Stomach (tissue), 9 donors: Measurements from ENCODE around the gene RNF135. TPM values are rescaled to one million over a fixed set of nuclear protein-coding genes. Genes with fewer than 3 reads are reported as not detected.

Experiments
- DNase-seq, 2 donors: peaks; one replicate each; pipeline versions ENCODE4 v3.0.0 to v3.0.0-alpha.2; 2013 to 2019
- H3K27ac ChIP-seq, 5 donors: fragments of 200-600 bp in 4 of 5; sonication (generic) in 4 of 5; one replicate each; pipeline ENCODE4 v1.5.1; 2013 to 2019; ENCODE audit warnings: mild to moderate bottlenecking in 1 of 5, moderate library complexity in 1 of 5
- H3K27me3 ChIP-seq, 3 donors: fragments of 200-600 bp; sonication (generic); one replicate each; pipeline ENCODE4 v1.5.1; 2017 to 2019; ENCODE audit warnings: mixed run types in 1 of 3
- H3K36me3 ChIP-seq, 4 donors: fragments of 200-600 bp; sonication (generic); 1 replicate in 3 of 4; 2 replicates in 1 of 4; pipeline ENCODE4 v1.5.1; 2016 to 2019
- H3K4me1 ChIP-seq, 4 donors: fragments of 200-600 bp; sonication (generic); one replicate each; pipeline ENCODE4 v1.5.1; 2016 to 2019
- H3K4me3 ChIP-seq, 4 donors: fragments of 200-600 bp; sonication (generic) in 3 of 4; one replicate each; pipeline ENCODE4 v1.5.1; 2016 to 2019; ENCODE audit warnings: mild to moderate bottlenecking in 1 of 4
- H3K9me3 ChIP-seq, 4 donors: fragments of 200-600 bp; sonication (generic); one replicate each; pipeline ENCODE4 v1.5.1; 2016 to 2019
- EP300 ChIP-seq: sonication (generic); formaldehyde crosslinking; IDR thresholded peaks from one replicate; pipeline ENCODE4 v1.6.1; 2017; ENCODE audit warnings: antibody characterized with exemption
- POLR2A ChIP-seq, 4 donors: fragments of 450-650 bp; IDR thresholded peaks; one replicate each; pipeline ENCODE4 v1.6.1; 2016; ENCODE audit warnings: antibody characterized with exemption in 4 of 4, control low read depth in 2 of 4, mild to moderate bottlenecking in 1 of 4, moderate library complexity in 1 of 4
- POLR2AphosphoS5 ChIP-seq, 3 donors: sonication (generic); formaldehyde crosslinking; IDR thresholded peaks; one replicate each; pipeline ENCODE4 v1.6.1; 2016; ENCODE audit warnings: antibody characterized with exemption in 3 of 3
- WGBS, 5 donors: extraction: QIAGEN DNeasy Blood & Tissue Kit in 3 of 5; methylation state at CpG; one replicate each; pipeline versions ENCODE4 v1.1.5 to v1.1.7; 2013 to 2018; 5-methylcytosine and 5-hydroxymethylcytosine counted together
- intact Hi-C: fragments of 100-400 bp; cut with DNase I; formaldehyde crosslinking; loops from one replicate; pipeline ENCODE4 v1.15.1; 2023; ENCODE audit warnings: low total_unique reads
- polyA plus RNA-seq, 3 donors: library from polyadenylated mRNA; stranded (reverse); fragments of 200-250 nt; gene quantifications; one replicate each; pipeline ENCODE4 v1.2.3, GENCODE V29; 2013
- total RNA-seq, 5 donors: library from RNA; depleted of rRNA; stranded (reverse); fragments of >200 nt; gene quantifications; one replicate each; pipeline versions ENCODE4 v1.1.0 to v1.2.3, GENCODE V29; 2014 to 2016
- TF ChIP-seq, protein P1 (sequence below), 7 experiments: fragments of 450-650 bp in 4 of 7; fragments of 200-600 bp in 3 of 7; sonication (generic) in 3 of 7; IDR thresholded peaks; one replicate each; pipeline ENCODE4 v1.5.1; 2016 to 2019; ENCODE audit warnings: antibody characterized with exemption in 7 of 7, control low read depth in 2 of 7, mild to moderate bottlenecking in 1 of 7
- donor health status: healthy with polysubstance abuse.
- donor health status: Bipolar disorder and iron deficiency.
- donor health status: healthy.

The RNF135 gene
- total and polyA plus RNA-seq, 8 donors: 1.8 to 18.7 (median 10.4) TPM

DNA sequence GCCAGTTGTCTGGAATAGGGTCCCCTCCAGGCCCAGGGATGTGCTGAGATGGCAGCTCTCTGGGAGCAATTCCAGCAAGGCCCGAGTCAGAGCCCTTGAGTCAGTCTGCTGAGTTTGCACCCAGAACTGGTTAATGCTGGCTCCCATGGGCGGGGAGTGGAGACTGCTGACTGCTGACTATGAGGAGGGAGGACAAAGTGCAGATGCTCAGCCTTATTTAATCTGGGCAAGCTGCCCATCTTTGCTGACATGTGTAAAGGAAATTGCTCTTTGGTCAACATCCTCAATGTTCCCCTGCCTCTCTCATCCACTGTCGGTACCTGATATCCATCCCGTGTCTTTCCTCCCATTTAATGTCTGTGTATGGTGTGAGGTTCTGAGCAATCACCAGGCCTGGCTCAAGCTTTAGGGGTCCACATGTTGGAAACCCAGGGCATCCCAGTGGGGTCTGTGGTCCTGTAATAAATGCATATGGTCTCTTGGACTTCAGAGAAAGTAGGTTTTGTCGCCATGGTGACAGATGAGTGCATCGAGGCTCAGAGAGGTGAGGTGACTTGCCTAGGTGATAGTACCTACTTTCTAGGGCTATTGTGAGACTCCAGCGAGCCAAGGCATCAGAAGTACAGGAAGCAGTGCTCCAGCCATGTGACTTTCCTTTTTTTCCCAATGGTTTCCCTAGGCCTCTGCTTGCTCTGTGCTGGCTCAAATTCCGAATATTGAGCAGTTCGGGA, 20.0 kb upstream of the RNF135 start:
- no peaks in the 10 kb centered on the region for H3K9me3 ChIP-seq
- TF ChIP-seq EP300 (no peak), POLR2AphosphoS5 (IDR thresholded peaks at IDR 0.05) (peak in 1 of 3 donors; percentile 54)
- WGBS, 5 donors: 58 to 74% (median 63%) methylated on average over 9 of the region's 9 CpGs
- DNase-seq: peak; percentile 60 to 93
- H3K27me3 ChIP-seq: no peaks in the 10 kb centered on the region
- H3K4me1 ChIP-seq: peaks cover 0 to 31% (median 5%) of the 10 kb centered on the region in 4 donors
- no peak overlapping the region for H3K4me3 ChIP-seq
- peak overlapping the region in 2 of 5 donors; percentile 46 to 54 for H3K27ac ChIP-seq
- no peaks in the 10 kb centered on the region for H3K36me3 ChIP-seq
- intact Hi-C loops: no loop called here

DNA sequence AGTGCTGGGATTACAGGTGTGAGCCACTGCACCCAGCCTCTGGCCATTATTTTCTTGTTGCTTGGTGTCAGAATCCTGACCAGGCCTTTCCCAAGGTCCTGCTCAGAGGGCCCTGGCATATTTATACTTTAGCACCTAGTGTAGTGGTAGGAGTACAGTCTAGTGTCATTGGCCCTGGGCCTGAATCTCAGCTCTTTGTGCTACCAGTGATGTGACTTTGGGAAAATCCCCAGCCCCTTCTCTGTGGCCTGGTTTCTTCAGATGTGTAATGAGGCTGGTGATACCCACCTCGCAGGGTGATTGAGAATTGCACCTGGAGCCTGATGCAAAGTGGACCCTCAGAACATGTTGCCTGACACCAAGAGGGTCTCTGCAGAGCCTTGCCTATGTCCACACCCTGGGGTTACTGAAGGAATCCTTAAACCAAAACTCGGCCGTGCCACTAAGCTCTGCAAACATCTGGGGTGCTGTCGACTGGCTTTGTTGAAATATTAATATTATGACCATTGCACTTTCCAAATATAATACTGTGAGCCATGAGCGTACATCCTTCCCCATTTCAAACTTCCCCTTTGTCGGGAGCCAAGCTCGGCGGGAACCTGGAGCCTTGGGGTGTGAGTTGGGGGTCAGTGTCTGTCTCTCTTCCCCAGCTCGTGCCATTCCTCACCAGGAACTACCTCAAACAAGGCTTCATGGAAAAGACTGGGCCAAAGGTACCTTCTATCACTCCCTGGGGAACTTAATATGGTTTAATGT, 18.0 kb upstream of the RNF135 start:
- peak overlapping the region in 2 of 5 donors; percentile 67 to 69 for H3K27ac ChIP-seq
- H3K4me3 ChIP-seq: no peak overlapping the region
- no peaks in the 10 kb centered on the region for H3K9me3 ChIP-seq
- DNase-seq: no peak
- TF ChIP-seq EP300 (no peak), POLR2AphosphoS5 (IDR thresholded peaks at IDR 0.05) (no peak), POLR2A (IDR thresholded peaks at IDR 0.05) (no peak)
- TF ChIP-seq, protein P1, sequence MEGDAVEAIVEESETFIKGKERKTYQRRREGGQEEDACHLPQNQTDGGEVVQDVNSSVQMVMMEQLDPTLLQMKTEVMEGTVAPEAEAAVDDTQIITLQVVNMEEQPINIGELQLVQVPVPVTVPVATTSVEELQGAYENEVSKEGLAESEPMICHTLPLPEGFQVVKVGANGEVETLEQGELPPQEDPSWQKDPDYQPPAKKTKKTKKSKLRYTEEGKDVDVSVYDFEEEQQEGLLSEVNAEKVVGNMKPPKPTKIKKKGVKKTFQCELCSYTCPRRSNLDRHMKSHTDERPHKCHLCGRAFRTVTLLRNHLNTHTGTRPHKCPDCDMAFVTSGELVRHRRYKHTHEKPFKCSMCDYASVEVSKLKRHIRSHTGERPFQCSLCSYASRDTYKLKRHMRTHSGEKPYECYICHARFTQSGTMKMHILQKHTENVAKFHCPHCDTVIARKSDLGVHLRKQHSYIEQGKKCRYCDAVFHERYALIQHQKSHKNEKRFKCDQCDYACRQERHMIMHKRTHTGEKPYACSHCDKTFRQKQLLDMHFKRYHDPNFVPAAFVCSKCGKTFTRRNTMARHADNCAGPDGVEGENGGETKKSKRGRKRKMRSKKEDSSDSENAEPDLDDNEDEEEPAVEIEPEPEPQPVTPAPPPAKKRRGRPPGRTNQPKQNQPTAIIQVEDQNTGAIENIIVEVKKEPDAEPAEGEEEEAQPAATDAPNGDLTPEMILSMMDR (IDR thresholded peaks at IDR 0.05): no peak
- H3K36me3 ChIP-seq: no peaks in the 10 kb centered on the region
- H3K4me1 ChIP-seq: peaks cover 0 to 42% (median 5%) of the 10 kb centered on the region in 4 donors
- 74 to 85% (median 82%) methylated on average over 9 of the region's 9 CpGs for WGBS, 5 donors
- no peaks in the 10 kb centered on the region for H3K27me3 ChIP-seq
- intact Hi-C loops: no loop called here

DNA sequence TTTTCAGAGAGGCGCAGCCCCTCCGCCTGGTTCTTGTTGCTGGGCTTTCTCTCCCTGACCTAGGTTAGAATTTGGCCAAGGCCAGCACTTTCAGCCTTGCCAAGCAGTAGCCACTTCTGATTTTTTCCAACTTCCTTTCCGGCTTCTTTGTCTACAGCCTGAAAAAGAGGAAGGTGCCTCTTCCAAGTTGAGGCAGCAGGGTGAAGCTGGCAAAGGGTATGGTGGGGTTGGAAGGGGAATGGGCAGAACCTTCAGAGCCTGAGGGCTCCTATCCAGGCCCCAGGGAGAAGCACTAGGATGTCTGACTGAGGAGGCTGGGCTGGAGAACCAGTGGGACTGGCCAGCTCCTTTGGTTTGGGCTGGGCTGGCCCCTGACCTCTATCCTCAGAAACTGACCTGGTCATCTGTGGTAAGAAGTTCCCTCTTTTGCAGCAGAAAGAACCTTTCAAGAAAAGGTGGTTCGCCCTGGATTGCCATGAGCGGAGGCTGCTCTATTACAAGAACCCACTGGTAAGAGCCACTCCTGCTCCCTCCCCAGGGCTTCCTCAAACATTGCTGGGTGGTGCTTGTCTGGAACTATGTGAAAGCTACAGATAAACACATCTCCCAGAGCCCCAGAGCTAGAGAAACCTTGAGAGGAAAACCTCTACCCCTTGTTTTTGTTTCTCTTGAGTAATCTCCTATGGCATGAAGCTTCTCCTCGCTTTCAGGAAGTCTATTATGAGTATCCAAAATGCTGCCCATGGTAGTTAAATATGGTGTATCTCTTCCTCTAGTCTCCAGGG, 16.6 kb upstream of the RNF135 start:
- intact Hi-C loops: no loop called here
- TF ChIP-seq EP300 (no peak), POLR2AphosphoS5 (IDR thresholded peaks at IDR 0.05) (no peak), POLR2A (IDR thresholded peaks at IDR 0.05) (no peak)
- TF ChIP-seq, protein P1 (IDR thresholded peaks at IDR 0.05): no peak
- DNase-seq: no peak
- no peaks in the 10 kb centered on the region for H3K9me3 ChIP-seq
- H3K27ac ChIP-seq: peak overlapping the region in 2 of 5 donors; percentile 67 to 69
- no peaks in the 10 kb centered on the region for H3K36me3 ChIP-seq
- 69 to 86% (median 81%) methylated on average over 6 of the region's 6 CpGs for WGBS, 5 donors
- peaks cover 0 to 43% (median 5%) of the 10 kb centered on the region in 4 donors for H3K4me1 ChIP-seq
- H3K27me3 ChIP-seq: no peaks in the 10 kb centered on the region
- H3K4me3 ChIP-seq: no peak overlapping the region

DNA sequence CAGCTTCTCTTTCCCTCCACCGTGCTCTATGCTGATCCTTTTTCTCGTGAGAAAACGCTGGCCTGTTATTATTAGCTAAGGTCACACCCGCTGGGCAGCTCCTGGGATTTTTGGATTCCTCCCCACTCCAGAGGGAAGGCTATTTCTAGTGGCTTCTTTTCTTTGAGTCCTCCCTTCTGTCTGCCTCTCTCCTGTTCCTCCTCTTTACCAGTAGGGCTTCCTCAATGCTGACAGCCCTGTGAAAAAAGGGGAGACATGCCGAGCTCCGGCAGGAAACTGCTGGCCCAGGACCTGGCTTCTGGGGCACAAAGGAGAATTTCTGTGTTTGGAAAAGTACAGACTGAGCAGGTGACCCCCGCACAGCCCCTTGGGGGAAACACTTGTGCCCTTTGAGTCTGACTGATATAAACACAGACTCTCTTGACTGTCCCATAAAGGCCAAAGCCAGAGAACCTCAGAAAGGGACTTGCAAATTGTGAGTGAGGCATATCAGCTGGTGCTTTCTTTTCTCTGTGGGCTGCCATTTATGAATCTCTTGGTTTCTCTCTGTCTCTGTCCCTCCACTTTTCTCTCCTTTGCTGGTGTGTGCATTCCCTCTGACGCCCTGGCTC, 14.0 kb upstream of the RNF135 start:
- intact Hi-C loops: no loop called here
- DNase-seq: no peak
- peak overlapping the region in 4 of 5 donors; percentile 33 to 60 (median 48) for H3K27ac ChIP-seq
- no peak for TF ChIP-seq EP300
- no peak for TF ChIP-seq POLR2AphosphoS5 (IDR thresholded peaks at IDR 0.05)
- no peak for TF ChIP-seq POLR2A (IDR thresholded peaks at IDR 0.05)
- TF ChIP-seq, protein P1 (IDR thresholded peaks at IDR 0.05): no peak
- peaks cover 0 to 41% (median 0%) of the 10 kb centered on the region in 4 donors for H3K4me1 ChIP-seq
- no peak overlapping the region for H3K4me3 ChIP-seq
- no peaks in the 10 kb centered on the region for H3K36me3 ChIP-seq
- H3K27me3 ChIP-seq: no peaks in the 10 kb centered on the region
- 36 to 56% (median 48%) methylated on average over 8 of the region's 8 CpGs for WGBS, 5 donors
- no peaks in the 10 kb centered on the region for H3K9me3 ChIP-seq
